ENCODE measurements around the gene MOCS2. TPM values are rescaled to one million over a fixed set of nuclear protein-coding genes. Genes with fewer than 3 reads are reported as not detected.

The MOCS2 gene
- total RNA-seq, 4 donors from 2014 or later, result 13.2 to 29.6 (median 25.4) TPM

- peaks cover 0 to 100% (median 5%) of the 10 kb centered on the region in 3 donors for H3K36me3 ChIP-seq
- H3K27ac ChIP-seq, result no peak overlapping the region
- WGBS, 2 donors, result 79 to 81% methylated on average over 4 of the region's 4 CpGs
- intact Hi-C loops (cut with DNase I), result no loop called here
- no peak for DNase-seq
- H3K27me3 ChIP-seq, result no peaks in the 10 kb centered on the region
- TF ChIP-seq CTCF (IDR thresholded peaks at IDR 0.05), result no peak
- no peak for TF ChIP-seq POLR2A (IDR thresholded peaks at IDR 0.05)
- H3K4me3 ChIP-seq, result no peak overlapping the region
- no peaks in the 10 kb centered on the region for H3K9me3 ChIP-seq
- H3K4me1 ChIP-seq, result no peaks in the 10 kb centered on the region
Measured at GRCh38 chr5:53080271-53080670, 29.3 kb downstream of the MOCS2 start.

GRCh38 chr5:53076014-53076583, 33.5 kb downstream of the MOCS2 start:
- 79 to 83% methylated on average over 2 of the region's 2 CpGs for WGBS, 2 donors
- no peak for TF ChIP-seq CTCF (IDR thresholded peaks at IDR 0.05)
- TF ChIP-seq POLR2A (IDR thresholded peaks at IDR 0.05), result no peak
- Histone ChIP-seq H3K4me1 (no peaks in the 10 kb centered on the region), H3K36me3 (peaks cover 0 to 97% (median 13%) of the 10 kb centered on the region in 3 donors), H3K27ac (no peak overlapping the region), H3K27me3 (no peaks in the 10 kb centered on the region), H3K9me3 (no peaks in the 10 kb centered on the region), H3K4me3 (no peak overlapping the region)
- intact Hi-C loops (cut with DNase I), result no loop called here
- DNase-seq, result no peak

GRCh38 chr5:53073348-53073747, 36.2 kb downstream of the MOCS2 start:
- H3K36me3 ChIP-seq, result peaks cover 0 to 97% (median 13%) of the 10 kb centered on the region in 3 donors

GRCh38 chr5:53071738-53072137, 37.8 kb downstream of the MOCS2 start:
- intact Hi-C loops (cut with DNase I), result no loop called here
- 69 to 78% methylated on average over 2 of the region's 2 CpGs for WGBS, 2 donors
- no peak overlapping the region for H3K4me3 ChIP-seq
- H3K27ac ChIP-seq, result no peak overlapping the region
- H3K27me3 ChIP-seq, result no peaks in the 10 kb centered on the region
- DNase-seq, result no peak
- H3K4me1 ChIP-seq, result no peaks in the 10 kb centered on the region
- TF ChIP-seq CTCF (IDR thresholded peaks at IDR 0.05), result no peak
- no peak for TF ChIP-seq POLR2A (IDR thresholded peaks at IDR 0.05)
- peaks cover 0 to 97% (median 13%) of the 10 kb centered on the region in 3 donors for H3K36me3 ChIP-seq
- H3K9me3 ChIP-seq, result no peaks in the 10 kb centered on the region

More at GRCh38 chr5:53073348-53073747, 36.2 kb downstream of the MOCS2 start:
- no peaks in the 10 kb centered on the region for H3K27me3 ChIP-seq
- no peak overlapping the region for H3K27ac ChIP-seq
- H3K4me1 ChIP-seq, result no peaks in the 10 kb centered on the region
- intact Hi-C loops (cut with DNase I), result no loop called here
- H3K9me3 ChIP-seq, result no peaks in the 10 kb centered on the region
- TF ChIP-seq CTCF (IDR thresholded peaks at IDR 0.05) (no peak), POLR2A (IDR thresholded peaks at IDR 0.05) (no peak)
- no peak for DNase-seq
- 77 to 79% methylated on average over 1 to 2 of the region's 2 CpGs for WGBS, 2 donors
- H3K4me3 ChIP-seq, result no peak overlapping the region

- Histone ChIP-seq H3K36me3 (peaks cover 0 to 97% (median 13%) of the 10 kb centered on the region in 3 donors), H3K27ac (no peak overlapping the region), H3K4me1 (no peaks in the 10 kb centered on the region), H3K27me3 (no peaks in the 10 kb centered on the region), H3K4me3 (no peak overlapping the region), H3K9me3 (no peaks in the 10 kb centered on the region)
- no peak for TF ChIP-seq POLR2A (IDR thresholded peaks at IDR 0.05)
- no peak for TF ChIP-seq CTCF (IDR thresholded peaks at IDR 0.05)
- 79 to 81% methylated on average over 2 of the region's 2 CpGs for WGBS, 2 donors
- intact Hi-C loops (cut with DNase I), result no loop called here
- no peak for DNase-seq
Measured at GRCh38 chr5:53071298-53071697, 38.3 kb downstream of the MOCS2 start.
